Measurements from ENCODE around the gene LAMA2. TPM values are rescaled to one million over a fixed set of nuclear protein-coding genes. Genes with fewer than 3 reads are reported as not detected.

The LAMA2 gene, protein sequence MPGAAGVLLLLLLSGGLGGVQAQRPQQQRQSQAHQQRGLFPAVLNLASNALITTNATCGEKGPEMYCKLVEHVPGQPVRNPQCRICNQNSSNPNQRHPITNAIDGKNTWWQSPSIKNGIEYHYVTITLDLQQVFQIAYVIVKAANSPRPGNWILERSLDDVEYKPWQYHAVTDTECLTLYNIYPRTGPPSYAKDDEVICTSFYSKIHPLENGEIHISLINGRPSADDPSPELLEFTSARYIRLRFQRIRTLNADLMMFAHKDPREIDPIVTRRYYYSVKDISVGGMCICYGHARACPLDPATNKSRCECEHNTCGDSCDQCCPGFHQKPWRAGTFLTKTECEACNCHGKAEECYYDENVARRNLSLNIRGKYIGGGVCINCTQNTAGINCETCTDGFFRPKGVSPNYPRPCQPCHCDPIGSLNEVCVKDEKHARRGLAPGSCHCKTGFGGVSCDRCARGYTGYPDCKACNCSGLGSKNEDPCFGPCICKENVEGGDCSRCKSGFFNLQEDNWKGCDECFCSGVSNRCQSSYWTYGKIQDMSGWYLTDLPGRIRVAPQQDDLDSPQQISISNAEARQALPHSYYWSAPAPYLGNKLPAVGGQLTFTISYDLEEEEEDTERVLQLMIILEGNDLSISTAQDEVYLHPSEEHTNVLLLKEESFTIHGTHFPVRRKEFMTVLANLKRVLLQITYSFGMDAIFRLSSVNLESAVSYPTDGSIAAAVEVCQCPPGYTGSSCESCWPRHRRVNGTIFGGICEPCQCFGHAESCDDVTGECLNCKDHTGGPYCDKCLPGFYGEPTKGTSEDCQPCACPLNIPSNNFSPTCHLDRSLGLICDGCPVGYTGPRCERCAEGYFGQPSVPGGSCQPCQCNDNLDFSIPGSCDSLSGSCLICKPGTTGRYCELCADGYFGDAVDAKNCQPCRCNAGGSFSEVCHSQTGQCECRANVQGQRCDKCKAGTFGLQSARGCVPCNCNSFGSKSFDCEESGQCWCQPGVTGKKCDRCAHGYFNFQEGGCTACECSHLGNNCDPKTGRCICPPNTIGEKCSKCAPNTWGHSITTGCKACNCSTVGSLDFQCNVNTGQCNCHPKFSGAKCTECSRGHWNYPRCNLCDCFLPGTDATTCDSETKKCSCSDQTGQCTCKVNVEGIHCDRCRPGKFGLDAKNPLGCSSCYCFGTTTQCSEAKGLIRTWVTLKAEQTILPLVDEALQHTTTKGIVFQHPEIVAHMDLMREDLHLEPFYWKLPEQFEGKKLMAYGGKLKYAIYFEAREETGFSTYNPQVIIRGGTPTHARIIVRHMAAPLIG (N-terminal part only)
- total RNA-seq (ENCODE audit: low replicate concordance) = 0.76 and 54.0 TPM in 2 replicates
- long read RNA-seq = 0 reads

DNA sequence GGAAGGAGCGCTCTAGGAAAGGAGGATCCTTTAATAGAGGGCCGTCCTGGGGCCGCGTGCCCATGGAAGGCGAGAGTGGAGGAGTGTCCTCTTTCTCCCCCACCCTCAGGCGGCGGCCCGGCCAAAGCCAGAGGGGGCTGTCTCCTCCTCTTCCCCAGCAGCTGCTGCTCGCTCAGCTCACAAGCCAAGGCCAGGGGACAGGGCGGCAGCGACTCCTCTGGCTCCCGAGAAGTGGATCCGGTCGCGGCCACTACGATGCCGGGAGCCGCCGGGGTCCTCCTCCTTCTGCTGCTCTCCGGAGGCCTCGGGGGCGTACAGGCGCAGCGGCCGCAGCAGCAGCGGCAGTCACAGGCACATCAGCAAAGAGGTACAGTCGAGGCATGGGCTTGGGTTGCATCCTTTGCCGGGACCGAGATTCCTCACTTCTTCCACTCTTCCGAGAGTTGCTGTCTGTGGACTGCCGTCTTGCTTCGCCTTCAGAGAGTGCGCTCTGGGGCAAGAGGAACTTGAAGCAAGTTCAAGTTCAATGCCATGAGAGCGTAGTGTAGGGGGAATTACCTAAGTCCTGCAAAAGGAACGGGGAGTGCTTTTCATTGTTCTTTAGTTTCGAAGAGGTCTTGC, at the start of gene LAMA2:
Gene LAMA2 (plus strand): TSS at position 148 of the 621 bp plus-strand sequence. CDS start 108 bp downstream, at position 256.
- no peaks in the 10 kb centered on the region for H3K9me3 Mint-ChIP-seq
- H3K36me3 Mint-ChIP-seq = peaks cover under 1% of the 10 kb centered on the region
- TF ChIP-seq, protein P1, sequence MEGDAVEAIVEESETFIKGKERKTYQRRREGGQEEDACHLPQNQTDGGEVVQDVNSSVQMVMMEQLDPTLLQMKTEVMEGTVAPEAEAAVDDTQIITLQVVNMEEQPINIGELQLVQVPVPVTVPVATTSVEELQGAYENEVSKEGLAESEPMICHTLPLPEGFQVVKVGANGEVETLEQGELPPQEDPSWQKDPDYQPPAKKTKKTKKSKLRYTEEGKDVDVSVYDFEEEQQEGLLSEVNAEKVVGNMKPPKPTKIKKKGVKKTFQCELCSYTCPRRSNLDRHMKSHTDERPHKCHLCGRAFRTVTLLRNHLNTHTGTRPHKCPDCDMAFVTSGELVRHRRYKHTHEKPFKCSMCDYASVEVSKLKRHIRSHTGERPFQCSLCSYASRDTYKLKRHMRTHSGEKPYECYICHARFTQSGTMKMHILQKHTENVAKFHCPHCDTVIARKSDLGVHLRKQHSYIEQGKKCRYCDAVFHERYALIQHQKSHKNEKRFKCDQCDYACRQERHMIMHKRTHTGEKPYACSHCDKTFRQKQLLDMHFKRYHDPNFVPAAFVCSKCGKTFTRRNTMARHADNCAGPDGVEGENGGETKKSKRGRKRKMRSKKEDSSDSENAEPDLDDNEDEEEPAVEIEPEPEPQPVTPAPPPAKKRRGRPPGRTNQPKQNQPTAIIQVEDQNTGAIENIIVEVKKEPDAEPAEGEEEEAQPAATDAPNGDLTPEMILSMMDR (conservative IDR thresholded peaks at IDR 0.05) = peak; percentile 40
- H3K4me3 Mint-ChIP-seq = peak within 1 kb of the TSS; percentile 90
- peak; percentile 82 for DNase-seq (ENCODE audit: extremely low spot score, unreplicated experiment)
- H3K4me1 Mint-ChIP-seq (ENCODE audit: unreplicated experiment) = peaks cover 7% of the 10 kb centered on the region
- H3K27ac Mint-ChIP-seq = peak within 1 kb of the TSS; percentile 64
- peaks cover 28% of the 10 kb centered on the region for H3K27me3 Mint-ChIP-seq

DNA sequence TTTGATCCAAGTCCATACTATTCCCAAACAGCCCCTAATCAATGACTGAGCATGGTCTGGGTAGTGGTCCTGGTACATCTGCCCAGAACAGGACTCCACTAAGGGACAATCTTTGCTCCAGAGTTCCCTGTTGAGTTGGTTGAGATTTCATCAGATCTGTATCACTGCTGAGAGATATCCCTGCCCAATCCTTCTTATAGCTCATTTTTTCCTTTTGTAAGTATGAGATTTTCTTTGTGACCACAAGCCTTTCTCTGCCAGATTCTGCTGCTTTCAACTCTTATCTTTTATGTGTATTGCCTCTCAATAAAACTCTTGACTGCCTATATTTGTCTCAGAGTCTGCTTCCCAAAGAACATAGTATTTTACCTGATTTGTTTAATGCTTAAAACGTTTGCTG, 46.2 kb upstream of the LAMA2 start:
- Mint-ChIP-seq H3K27ac (no peak overlapping the region), H3K9me3 (peaks cover 9% of the 10 kb centered on the region), H3K4me3 (no peak overlapping the region), H3K4me1 (ENCODE audit: unreplicated experiment) (no peaks in the 10 kb centered on the region), H3K36me3 (no peaks in the 10 kb centered on the region), H3K27me3 (no peaks in the 10 kb centered on the region)
- no peak for DNase-seq (ENCODE audit: extremely low spot score, unreplicated experiment)
- TF ChIP-seq, protein P1 (conservative IDR thresholded peaks at IDR 0.05) = no peak

DNA sequence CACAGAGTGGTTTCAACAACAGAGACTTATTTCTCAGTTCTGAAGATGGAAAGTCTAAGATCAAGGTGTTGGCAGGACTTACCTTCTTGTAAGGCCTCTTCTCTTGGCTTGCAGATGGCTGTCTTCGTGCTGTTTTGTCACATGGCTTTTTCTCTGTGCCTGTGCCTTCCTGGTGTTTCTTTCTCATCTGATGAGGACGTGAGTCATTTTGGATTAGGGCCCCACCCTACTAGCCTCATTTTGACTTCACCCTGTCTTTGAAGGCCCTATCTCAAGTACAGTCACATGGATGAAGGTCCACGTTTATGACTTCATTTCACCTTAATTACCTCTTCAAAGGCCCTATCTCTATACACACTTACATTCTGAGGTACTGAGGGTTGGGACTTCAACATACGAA, 41.4 kb upstream of the LAMA2 start:
- TF ChIP-seq, protein P1 (conservative IDR thresholded peaks at IDR 0.05) = no peak
- no peaks in the 10 kb centered on the region for H3K36me3 Mint-ChIP-seq
- no peak for DNase-seq (ENCODE audit: extremely low spot score, unreplicated experiment)
- H3K9me3 Mint-ChIP-seq = no peaks in the 10 kb centered on the region
- H3K27me3 Mint-ChIP-seq = no peaks in the 10 kb centered on the region
- no peak overlapping the region for H3K4me3 Mint-ChIP-seq
- H3K27ac Mint-ChIP-seq = no peak overlapping the region
- no peaks in the 10 kb centered on the region for H3K4me1 Mint-ChIP-seq (ENCODE audit: unreplicated experiment)

DNA sequence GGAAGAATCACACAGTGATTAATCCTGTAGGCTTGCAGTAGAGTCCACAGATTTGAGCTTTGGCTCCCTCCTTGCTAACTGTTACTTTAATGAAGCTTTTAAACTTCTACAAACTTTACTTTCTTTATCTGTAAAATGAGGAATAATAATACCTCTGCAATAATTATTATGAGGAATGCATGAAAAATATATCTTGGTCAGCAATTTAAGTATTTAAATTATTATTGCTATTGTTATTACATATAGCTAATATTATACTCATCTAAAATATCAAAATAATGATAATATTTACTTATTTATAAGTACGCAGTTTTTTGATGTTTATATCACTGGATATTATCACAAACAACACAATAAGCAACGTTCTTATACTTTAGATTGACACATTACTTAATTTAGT, 38.3 kb upstream of the LAMA2 start:
- no peak for DNase-seq (ENCODE audit: extremely low spot score, unreplicated experiment)
- no peak overlapping the region for H3K4me3 Mint-ChIP-seq
- peaks cover 6% of the 10 kb centered on the region for H3K4me1 Mint-ChIP-seq (ENCODE audit: unreplicated experiment)
- no peaks in the 10 kb centered on the region for H3K36me3 Mint-ChIP-seq
- TF ChIP-seq, protein P1 (conservative IDR thresholded peaks at IDR 0.05) = no peak
- H3K9me3 Mint-ChIP-seq = no peaks in the 10 kb centered on the region
- no peaks in the 10 kb centered on the region for H3K27me3 Mint-ChIP-seq
- no peak overlapping the region for H3K27ac Mint-ChIP-seq

Data from type B pancreatic cell (in vitro differentiated cells).